ENCODE results near the gene ZNF598.

ZNF598 gene

GRCh38 chr16:2008009-2008526 is 1.6 kb downstream of the ZNF598 start:
- no peak for DNase-seq (ENCODE audit: low read depth in 3 of 3)

- DNase-seq (ENCODE audit: low read depth in 3 of 3): no peak
Observed at GRCh38 chr16:2007081-2007836, 2.4 kb downstream of the ZNF598 start.

GRCh38 chr16:2006317-2006716 is 3.3 kb downstream of the ZNF598 start:
- no peak for DNase-seq (ENCODE audit: low read depth in 3 of 3)

- no peak for DNase-seq (ENCODE audit: low read depth in 3 of 3)
Observed at GRCh38 chr16:2005646-2006045, 4.0 kb downstream of the ZNF598 start.

GRCh38 chr16:2004795-2005517 is 4.7 kb downstream of the ZNF598 start:
- no peak for DNase-seq (ENCODE audit: low read depth in 3 of 3)

GRCh38 chr16:2003827-2004641 is 5.6 kb downstream of the ZNF598 start:
- peak; percentile 74 to 91 (median 79) for DNase-seq (ENCODE audit: low read depth in 3 of 3)

- DNase-seq (ENCODE audit: low read depth in 3 of 3): no peak
Observed at GRCh38 chr16:2003231-2003826, 6.3 kb downstream of the ZNF598 start.

DNA sequence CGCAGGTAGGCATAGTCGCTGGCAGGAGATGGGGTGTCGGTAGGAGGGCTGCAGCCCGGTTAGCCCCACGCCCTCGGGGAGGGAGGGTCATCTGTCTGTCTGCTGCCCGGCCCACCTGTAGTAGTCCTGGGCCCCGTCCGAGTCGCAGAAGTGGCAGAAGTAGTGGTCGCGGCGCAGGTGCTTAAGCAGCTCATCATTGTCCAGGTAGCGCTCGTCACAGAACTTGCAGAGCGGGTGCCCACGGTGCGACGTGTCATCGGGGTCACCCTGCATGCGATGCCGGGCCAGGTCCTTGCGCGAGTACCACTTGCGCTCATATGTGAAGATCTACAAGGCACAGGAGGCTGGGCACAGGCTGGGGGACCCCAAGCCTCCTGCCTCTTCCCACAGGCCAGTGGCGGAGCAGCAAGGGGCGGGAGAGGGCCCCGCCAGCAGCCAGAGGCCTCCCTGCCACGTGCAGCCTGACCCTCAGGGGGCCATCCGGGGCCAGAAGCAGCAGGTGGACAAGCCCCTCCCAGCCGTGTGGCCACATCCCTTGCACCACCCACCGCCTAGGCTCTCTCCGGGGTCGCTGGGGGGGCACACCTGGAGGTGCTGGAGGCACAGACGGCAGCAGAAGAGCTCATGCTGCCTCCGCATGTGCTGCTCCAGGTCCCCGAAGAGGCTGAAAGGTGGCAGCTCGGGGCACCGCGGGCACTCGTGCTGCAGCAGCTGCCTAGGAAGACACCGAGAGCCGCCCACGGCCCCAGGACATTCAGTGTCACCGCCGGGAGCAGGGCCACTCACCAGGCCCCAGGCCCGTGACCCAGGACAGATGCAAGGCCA is 7.0 kb downstream of the ZNF598 start:
- DNase-seq (ENCODE audit: low read depth in 3 of 3): no peak

GRCh38 chr16:2001456-2002355 is 7.9 kb downstream of the ZNF598 start:
- no peak for DNase-seq (ENCODE audit: low read depth in 3 of 3)

DNA sequence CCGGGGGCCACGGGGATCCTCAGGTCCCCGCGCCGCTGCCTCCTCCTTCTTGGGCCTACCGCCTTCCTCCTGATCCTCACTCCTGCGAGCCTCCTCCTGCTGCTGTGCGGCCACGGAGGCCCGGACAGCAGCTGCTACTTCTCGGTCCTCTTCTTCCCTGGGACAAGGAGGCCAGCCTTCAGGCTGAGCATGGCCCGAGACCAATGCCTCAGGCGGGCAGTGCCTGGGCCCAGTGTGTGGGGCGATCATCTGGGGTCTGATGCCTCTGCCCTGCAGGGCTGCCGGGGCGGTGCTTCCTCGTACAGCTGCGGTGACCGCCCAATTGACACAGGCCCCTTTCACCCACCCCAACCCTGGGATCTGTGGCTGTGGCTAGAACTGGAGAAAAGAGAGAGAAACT is 8.6 kb downstream of the ZNF598 start:
- no peak for DNase-seq (ENCODE audit: low read depth in 3 of 3)

GRCh38 chr16:1999866-2000514 is 9.6 kb downstream of the ZNF598 start:
- DNase-seq (ENCODE audit: low read depth in 3 of 3): no peak

GRCh38 chr16:1998852-1999801 is 10.5 kb downstream of the ZNF598 start:
- DNase-seq (ENCODE audit: low read depth in 3 of 3): no peak

DNA sequence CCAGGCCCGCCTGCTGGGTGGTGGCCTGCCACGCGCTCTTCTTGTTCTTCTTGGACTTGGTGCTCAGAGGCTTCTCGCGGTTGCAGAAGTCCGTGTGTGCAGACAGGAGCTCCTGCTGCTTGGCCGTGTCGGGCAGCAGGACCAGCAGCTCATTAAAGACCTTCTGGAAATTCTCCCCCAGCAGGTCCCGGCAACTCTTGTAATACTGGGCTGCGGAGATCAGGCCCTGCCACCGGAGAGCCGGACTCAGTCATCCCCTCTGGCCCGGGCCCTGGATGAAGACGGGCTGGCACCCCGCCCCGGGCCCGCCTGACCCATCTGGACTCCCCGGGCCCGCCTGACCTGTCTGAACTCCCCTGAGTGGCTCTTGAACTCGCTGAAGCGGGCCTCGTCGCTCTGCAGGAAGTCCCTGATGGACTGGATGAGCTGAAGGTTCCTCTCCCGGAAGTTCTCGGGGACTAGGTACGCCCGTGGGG is 11.2 kb downstream of the ZNF598 start:
- DNase-seq (ENCODE audit: low read depth in 3 of 3): no peak

- DNase-seq (ENCODE audit: low read depth in 3 of 3): no peak
Observed at GRCh38 chr16:1997494-1998359, 11.9 kb downstream of the ZNF598 start.

GRCh38 chr16:1993731-1994131 is 15.9 kb downstream of the ZNF598 start:
- DNase-seq (ENCODE audit: low read depth in 3 of 3): no peak

DNA sequence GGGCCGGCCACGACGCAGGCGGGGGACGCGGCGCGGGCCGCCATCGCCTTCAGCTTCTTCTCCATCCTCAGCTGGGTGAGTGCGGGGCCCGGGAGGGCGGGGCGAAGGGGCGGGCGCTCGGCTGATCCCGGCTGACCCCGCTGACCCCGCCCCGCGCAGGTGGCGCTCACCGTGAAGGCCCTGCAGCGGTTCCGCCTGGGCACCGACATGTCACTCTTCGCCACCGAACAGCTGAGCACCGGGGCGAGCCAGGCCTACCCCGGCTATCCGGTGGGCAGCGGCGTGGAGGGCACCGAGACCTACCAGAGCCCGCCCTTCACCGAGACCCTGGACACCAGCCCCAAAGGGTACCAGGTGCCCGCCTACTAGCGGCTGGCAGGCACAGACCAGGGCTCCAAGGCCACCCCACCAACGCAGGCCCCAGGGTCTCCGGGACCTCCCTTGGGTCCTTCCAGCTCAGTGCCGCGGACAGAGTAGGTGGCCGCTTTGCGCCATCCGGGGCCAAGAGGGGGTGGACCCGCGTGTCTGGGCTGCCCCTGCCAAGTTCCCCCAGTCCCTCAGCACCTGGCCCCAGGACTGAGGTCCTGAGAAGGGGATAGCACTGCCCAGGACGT is 16.8 kb downstream of the ZNF598 start:
- no peak for DNase-seq (ENCODE audit: low read depth in 3 of 3)
